Activated naive CD4-positive, alpha-beta T cell treated with anti-CD3 and anti-CD28 coated beads for 36 hours (primary cell): Measurements from ENCODE around the gene GID4. TPM values are rescaled to one million over a fixed set of nuclear protein-coding genes. Genes with fewer than 3 reads are reported as not detected.

ENCODE experiments used
- CTCF ChIA-PET: fragments of 350-600 bp; sonication (Branson Sonifier 250); formaldehyde crosslinking; loops from one replicate; lab custom pipeline; 2021; ENCODE audit warnings: antibody characterized with exemption; lab: Charles Lee
- DNase-seq: peaks from one replicate; pipeline ENCODE4 v3.0.0-alpha.2; 2020
- H3K27ac Mint-ChIP-seq: one replicate; pipeline ENCODE4 v1.8.0; 2021; ENCODE audit warnings: mild to moderate bottlenecking, mixed read lengths
- H3K27me3 Mint-ChIP-seq: one replicate; pipeline ENCODE4 v1.8.0; 2021; ENCODE audit warnings: low read depth, mixed read lengths
- H3K36me3 Mint-ChIP-seq: one replicate; pipeline ENCODE4 v1.8.0; 2021; ENCODE audit warnings: low read depth, mixed read lengths
- H3K4me1 Mint-ChIP-seq: one replicate; pipeline ENCODE4 v1.8.0; 2021; ENCODE audit warnings: low read depth, mixed read lengths
- H3K4me3 Mint-ChIP-seq: one replicate; pipeline ENCODE4 v1.8.0; 2021; ENCODE audit warnings: mild to moderate bottlenecking, moderate library complexity, mixed read lengths
- H3K9me3 Mint-ChIP-seq: one replicate; pipeline ENCODE4 v1.8.0; 2021; ENCODE audit warnings: mixed read lengths
- intact Hi-C: fragments of 100-400 bp; cut with micrococcal nuclease; formaldehyde crosslinking; loops from one replicate; pipeline ENCODE4 v1.15.1; 2023
- total RNA-seq, 2 experiments: library from RNA; stranded (reverse); gene quantifications; one replicate each; pipeline ENCODE4 v1.2.3, GENCODE V29; 2021

Gene GID4
- total RNA-seq, 2 experiments from 2014 or later, result 5.2 to 6.0 TPM

DNA sequence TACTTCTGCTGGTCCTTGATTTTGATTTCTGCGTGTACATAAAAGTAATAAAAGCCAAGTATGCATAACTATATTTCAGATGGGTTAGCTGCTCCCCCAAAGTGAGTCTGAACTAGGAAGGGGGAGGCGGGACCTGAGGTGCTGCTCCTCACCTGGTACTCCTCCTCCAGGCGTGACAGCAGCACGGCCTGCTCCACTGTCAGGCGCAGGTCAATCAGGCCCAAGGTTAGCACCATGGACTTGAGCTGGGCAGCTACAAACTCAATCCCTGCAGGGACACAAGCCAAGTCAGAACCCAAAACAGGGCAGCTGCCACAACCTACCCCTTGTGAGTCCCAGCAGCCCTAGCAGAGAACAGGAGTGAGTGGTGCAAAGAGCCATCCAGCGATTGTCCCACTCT lies 18.2 kb upstream of the GID4 start:
- Mint-ChIP-seq H3K9me3 (no peaks in the 10 kb centered on the region), H3K27ac (no peak overlapping the region), H3K27me3 (no peaks in the 10 kb centered on the region), H3K36me3 (peaks cover 14% of the 10 kb centered on the region), H3K4me3 (no peak overlapping the region), H3K4me1 (peaks cover 9% of the 10 kb centered on the region)
- intact Hi-C loops, result no loop called here
- CTCF ChIA-PET, result no interaction called here
- DNase-seq, result no peak

DNA sequence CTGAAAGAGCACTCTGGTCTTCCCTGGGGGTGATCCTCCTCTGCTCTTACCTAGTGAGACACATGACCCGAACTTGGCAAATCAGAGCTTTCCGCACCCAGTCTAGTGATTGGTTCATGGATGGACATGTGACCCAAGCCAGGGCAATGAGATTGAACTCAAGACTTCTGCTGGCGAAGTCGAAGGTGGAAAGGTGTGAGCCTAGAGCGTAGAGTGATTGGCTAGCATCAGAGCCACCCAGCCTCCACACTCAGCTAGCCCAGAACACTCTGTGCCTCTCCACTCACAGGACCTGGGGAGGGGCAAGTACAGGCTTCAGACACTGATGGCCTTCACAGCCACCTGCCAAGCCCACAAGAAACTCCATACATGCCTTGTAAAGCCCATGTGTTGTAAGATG lies 17.8 kb upstream of the GID4 start:
- intact Hi-C loops, result no loop called here
- Mint-ChIP-seq H3K9me3 (no peaks in the 10 kb centered on the region), H3K36me3 (peaks cover 11% of the 10 kb centered on the region), H3K4me1 (peaks cover 9% of the 10 kb centered on the region), H3K27me3 (no peaks in the 10 kb centered on the region), H3K4me3 (no peak overlapping the region), H3K27ac (no peak overlapping the region)
- no peak for DNase-seq
- CTCF ChIA-PET, result no interaction called here

DNA sequence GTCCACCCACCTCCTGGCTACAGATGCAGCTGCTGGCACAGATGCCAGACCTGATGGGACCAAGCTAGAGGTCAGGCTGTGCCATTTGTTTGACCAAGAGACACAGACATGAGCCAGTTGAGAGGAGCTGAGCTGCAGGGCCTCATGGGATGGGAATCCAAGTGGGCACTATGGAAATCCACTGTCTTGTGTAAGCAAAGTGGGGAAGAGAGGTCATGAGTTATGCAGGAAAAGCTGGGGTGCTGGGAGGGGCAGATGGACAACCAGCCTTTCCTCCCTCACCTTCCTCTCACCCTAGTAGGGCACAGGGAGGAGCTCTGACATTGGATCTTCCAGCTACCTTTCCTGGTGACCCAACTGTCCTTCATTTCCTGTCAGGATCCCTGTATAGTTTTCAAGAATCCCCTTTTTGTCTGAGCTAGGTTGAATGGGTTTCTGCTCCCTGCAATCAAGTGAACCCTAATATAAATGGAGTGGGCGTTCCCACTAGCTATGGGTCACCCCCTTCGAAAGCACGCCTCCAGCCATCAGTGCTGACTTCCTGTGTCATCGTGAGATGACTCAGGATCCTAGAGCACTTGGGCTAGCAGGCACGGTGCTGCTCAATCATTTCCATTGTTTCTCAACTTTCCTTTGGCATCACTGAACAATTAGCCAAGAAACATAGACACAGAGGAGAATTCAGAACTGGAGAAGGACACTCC lies 13.8 kb upstream of the GID4 start:
- H3K4me1 Mint-ChIP-seq, result peaks cover 9% of the 10 kb centered on the region
- intact Hi-C loops, result no loop called here
- peak; percentile 55 for DNase-seq
- H3K4me3 Mint-ChIP-seq, result no peak overlapping the region
- no peaks in the 10 kb centered on the region for H3K9me3 Mint-ChIP-seq
- no peaks in the 10 kb centered on the region for H3K27me3 Mint-ChIP-seq
- peak overlapping the region; percentile 3 for H3K27ac Mint-ChIP-seq
- H3K36me3 Mint-ChIP-seq, result peaks cover 10% of the 10 kb centered on the region
- CTCF ChIA-PET, result interaction anchor here (0.9 to 1.5 kb wide), 3 partner anchors 8 to 134 kb away, joined by 3 to 5 read pairs (median 4); no protein-coding TSS in a partner anchor

- Mint-ChIP-seq H3K27ac (peak overlapping the region; percentile 3), H3K4me1 (peaks cover 9% of the 10 kb centered on the region), H3K4me3 (no peak overlapping the region), H3K36me3 (peaks cover 10% of the 10 kb centered on the region), H3K27me3 (no peaks in the 10 kb centered on the region), H3K9me3 (no peaks in the 10 kb centered on the region)
- DNase-seq, result no peak
- CTCF ChIA-PET, result interaction anchor here (0.9 to 1.5 kb wide), 3 partner anchors 7 to 135 kb away, joined by 3 to 5 read pairs (median 4); no protein-coding TSS in a partner anchor
- intact Hi-C loops, result no loop called here
Measured at GRCh38 chr17:18025945-18026776, 13.0 kb upstream of the GID4 start.

GRCh38 chr17:18027280-18027679 lies 11.9 kb upstream of the GID4 start:
- CTCF ChIA-PET, result no interaction called here

DNA sequence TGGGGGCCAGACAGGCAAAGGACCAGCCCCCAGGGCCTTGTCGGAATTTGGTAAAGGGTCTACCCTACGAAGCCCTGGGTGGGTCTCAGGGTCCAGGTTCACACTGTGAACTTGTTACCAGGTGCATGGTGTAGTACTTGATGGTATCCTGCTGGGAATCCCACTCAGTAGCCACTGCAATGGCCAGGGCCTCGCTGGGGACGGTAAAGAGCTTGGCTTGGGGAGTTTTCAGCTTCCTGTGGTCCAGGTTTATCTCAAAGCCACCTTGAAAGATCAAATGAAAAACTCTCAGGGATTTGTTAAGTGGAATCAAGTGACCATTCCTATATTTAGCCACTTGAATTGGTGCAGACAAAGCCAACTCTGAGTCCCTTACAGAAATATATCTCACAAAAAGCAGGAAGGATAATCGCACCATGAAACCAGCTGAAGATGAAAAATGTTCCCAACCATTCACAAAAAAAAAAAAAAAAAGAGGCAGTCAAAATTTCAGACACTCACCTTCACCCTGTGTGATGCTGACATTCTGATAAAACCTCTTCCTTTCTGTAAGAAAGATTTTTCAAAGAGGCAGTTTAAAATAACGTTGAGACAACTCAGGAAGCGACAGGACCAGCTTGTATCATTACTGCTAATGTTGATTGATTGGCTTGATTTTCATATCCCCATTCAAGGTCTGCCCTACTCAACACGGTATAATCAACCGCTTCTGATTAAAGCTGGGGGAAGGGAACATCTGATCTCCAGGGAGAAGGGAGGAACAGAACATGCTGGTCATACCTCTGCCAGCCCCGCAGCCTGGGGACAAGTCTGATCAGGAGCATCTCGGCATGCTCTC lies 10.9 kb upstream of the GID4 start:
- intact Hi-C loops, result no loop called here
- H3K36me3 Mint-ChIP-seq, result peaks cover 6% of the 10 kb centered on the region
- H3K27me3 Mint-ChIP-seq, result no peaks in the 10 kb centered on the region
- DNase-seq, result no peak
- H3K9me3 Mint-ChIP-seq, result no peaks in the 10 kb centered on the region
- H3K4me3 Mint-ChIP-seq, result no peak overlapping the region
- CTCF ChIA-PET, result interaction anchor here (0.7 to 0.8 kb wide), 2 partner anchors 10 to 42 kb away, joined by 3 read pairs; partner anchors contain the start of genes ATPAF2 and GID4
- H3K4me1 Mint-ChIP-seq, result peaks cover 19% of the 10 kb centered on the region
- no peak overlapping the region for H3K27ac Mint-ChIP-seq

More at GRCh38 chr17:18027280-18027679, 11.9 kb upstream of the GID4 start:
- no peak for DNase-seq
- Mint-ChIP-seq H3K36me3 (peaks cover 6% of the 10 kb centered on the region), H3K4me1 (peaks cover 12% of the 10 kb centered on the region), H3K9me3 (no peaks in the 10 kb centered on the region), H3K27ac (no peak overlapping the region), H3K27me3 (no peaks in the 10 kb centered on the region), H3K4me3 (no peak overlapping the region)
- intact Hi-C loops, result no loop called here

DNA sequence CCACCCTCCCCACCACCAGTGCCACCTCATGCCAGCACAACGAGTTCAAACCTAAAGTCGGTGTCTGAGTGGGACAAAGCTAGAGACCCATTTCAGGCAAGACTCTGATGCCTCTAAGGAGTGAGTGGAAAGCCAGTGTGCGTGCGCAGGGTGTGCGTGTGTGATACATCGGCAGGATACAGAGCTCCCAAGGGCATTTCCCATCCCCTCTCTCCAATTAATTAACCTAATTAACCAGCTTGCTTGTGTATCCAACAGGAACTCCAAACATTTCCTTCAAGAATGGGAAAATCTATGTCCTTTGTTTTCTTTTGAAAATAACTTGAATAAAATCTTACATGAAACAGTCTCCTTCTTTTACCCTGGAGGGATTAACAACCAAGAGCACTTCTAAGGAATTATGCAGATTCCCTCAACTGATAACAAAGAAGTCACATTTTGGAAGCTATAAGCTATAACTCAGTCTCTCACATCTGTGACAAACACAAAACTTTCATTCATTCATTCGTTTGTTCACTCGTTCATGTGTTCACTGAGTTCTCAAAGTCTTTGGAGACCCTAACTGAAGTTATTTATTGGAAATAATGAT lies 10.2 kb upstream of the GID4 start:
- Mint-ChIP-seq H3K4me1 (peaks cover 24% of the 10 kb centered on the region), H3K9me3 (no peaks in the 10 kb centered on the region), H3K36me3 (peaks cover 4% of the 10 kb centered on the region), H3K27me3 (no peaks in the 10 kb centered on the region), H3K27ac (no peak overlapping the region), H3K4me3 (no peak overlapping the region)
- intact Hi-C loops, result no loop called here
- DNase-seq, result no peak
- CTCF ChIA-PET, result interaction anchor here (0.7 to 1.0 kb wide), 3 partner anchors 10 to 388 kb away, joined by 3 read pairs; partner anchors contain the start of genes ATPAF2 and GID4

DNA sequence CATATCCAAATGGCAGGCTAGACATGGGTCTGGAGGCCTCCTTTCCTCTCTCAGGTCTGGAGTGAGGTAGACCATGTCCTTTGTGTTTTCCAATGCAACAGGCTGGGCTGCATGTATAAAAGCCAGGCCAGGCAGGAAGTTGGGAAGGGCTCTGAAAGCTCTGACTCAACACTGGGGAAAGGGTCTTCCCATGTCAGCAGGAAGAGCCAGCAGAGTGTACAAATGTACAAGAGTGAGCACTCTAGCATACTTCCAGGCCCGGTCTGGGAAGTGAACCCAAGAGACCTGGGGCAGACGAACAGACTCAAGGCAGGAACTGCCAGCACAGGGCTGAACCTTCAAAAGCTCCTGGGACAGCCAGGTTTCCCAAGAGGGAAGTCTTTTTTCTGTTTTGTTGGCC lies 7.3 kb upstream of the GID4 start:
- Mint-ChIP-seq H3K4me1 (peaks cover 19% of the 10 kb centered on the region), H3K27ac (no peak overlapping the region), H3K9me3 (no peaks in the 10 kb centered on the region), H3K4me3 (no peak overlapping the region), H3K27me3 (no peaks in the 10 kb centered on the region), H3K36me3 (no peaks in the 10 kb centered on the region)
- CTCF ChIA-PET, result interaction anchor here (0.6 to 1.5 kb wide), 3 partner anchors 85 to 352 kb away, joined by 3 read pairs; no protein-coding TSS in a partner anchor
- DNase-seq, result no peak
- intact Hi-C loops, result loop anchor here (2.0 to 5.0 kb wide), 3 partner anchors 47 to 219 kb away; no protein-coding TSS in a partner anchor

DNA sequence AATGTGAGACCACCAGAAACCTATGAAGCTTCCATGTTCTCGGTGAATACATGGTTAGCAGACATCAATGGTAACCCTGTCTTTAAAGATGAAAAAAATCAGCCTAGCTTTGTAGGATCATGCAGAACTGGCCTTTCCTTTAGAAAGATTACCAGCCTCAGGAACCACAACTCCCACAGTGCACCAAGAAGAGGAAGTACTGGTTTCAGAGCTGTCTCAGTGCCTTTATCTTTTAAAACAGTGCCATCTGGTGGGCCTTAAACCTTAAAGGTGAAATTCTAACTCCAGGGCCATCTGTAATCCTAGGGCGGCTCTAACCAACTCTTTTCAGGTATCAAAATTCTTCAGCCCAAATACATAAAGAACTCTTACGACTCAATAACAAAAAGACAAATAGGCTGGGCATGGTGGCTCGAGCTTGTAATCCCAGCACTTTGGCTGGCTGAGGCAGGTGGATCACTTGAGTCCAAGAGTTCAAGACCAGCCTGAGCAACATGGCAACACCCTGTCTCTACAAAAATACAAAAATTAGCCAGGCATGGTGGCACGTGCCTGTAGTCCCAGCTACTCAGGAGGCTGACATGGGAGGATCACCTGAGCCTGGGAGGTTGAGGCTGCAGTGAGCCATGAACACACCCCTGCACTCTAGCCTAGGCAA lies 5.6 kb upstream of the GID4 start:
- intact Hi-C loops, result loop anchor here (1.0 to 5.0 kb wide), 5 partner anchors 49 to 352 kb away; partner anchors contain the start of gene RAI1
- Mint-ChIP-seq H3K9me3 (no peaks in the 10 kb centered on the region), H3K4me1 (peaks cover 33% of the 10 kb centered on the region), H3K27me3 (no peaks in the 10 kb centered on the region), H3K4me3 (no peak overlapping the region), H3K36me3 (no peaks in the 10 kb centered on the region), H3K27ac (no peak overlapping the region)
- CTCF ChIA-PET, result interaction anchor here (0.6 to 1.8 kb wide), 22 partner anchors 8 to 351 kb away, joined by 3 to 21 read pairs (median 3); no protein-coding TSS in a partner anchor
- peak; percentile 74 for DNase-seq

GRCh38 chr17:18035704-18036103 lies 3.5 kb upstream of the GID4 start:
- intact Hi-C loops, result no loop called here

GRCh38 chr17:18037486-18037885 lies 1.7 kb upstream of the GID4 start:
- DNase-seq, result no peak
- intact Hi-C loops, result no loop called here
- Mint-ChIP-seq H3K9me3 (no peaks in the 10 kb centered on the region), H3K27ac (no peak overlapping the region), H3K27me3 (no peaks in the 10 kb centered on the region), H3K4me1 (peaks cover 49% of the 10 kb centered on the region), H3K4me3 (peak overlapping the region; percentile 86), H3K36me3 (peaks cover 2% of the 10 kb centered on the region)
- CTCF ChIA-PET, result interaction anchor here (0.9 to 1.0 kb wide), 3 partner anchors 51 to 355 kb away, joined by 3 to 8 read pairs (median 3); no protein-coding TSS in a partner anchor

More at GRCh38 chr17:18035704-18036103, 3.5 kb upstream of the GID4 start:
- peaks cover 41% of the 10 kb centered on the region for H3K4me1 Mint-ChIP-seq
- H3K9me3 Mint-ChIP-seq, result no peaks in the 10 kb centered on the region
- CTCF ChIA-PET, result interaction anchor here (0.9 to 1.7 kb wide), 4 partner anchors 11 to 145 kb away, joined by 3 to 5 read pairs (median 4); no protein-coding TSS in a partner anchor
- no peak overlapping the region for H3K4me3 Mint-ChIP-seq
- DNase-seq, result no peak
- no peak overlapping the region for H3K27ac Mint-ChIP-seq
- H3K36me3 Mint-ChIP-seq, result peaks cover 2% of the 10 kb centered on the region
- H3K27me3 Mint-ChIP-seq, result no peaks in the 10 kb centered on the region
